GM10847 (cell line): ENCODE results near the gene RHOA.

Source experiments
- POLR2A ChIP-seq: IDR thresholded peaks from 2 replicates; pipeline ENCODE4 v1.6.1; 2011; ENCODE audit not compliant: insufficient read length; ENCODE audit errors: extremely low read depth

RHOA gene

DNA sequence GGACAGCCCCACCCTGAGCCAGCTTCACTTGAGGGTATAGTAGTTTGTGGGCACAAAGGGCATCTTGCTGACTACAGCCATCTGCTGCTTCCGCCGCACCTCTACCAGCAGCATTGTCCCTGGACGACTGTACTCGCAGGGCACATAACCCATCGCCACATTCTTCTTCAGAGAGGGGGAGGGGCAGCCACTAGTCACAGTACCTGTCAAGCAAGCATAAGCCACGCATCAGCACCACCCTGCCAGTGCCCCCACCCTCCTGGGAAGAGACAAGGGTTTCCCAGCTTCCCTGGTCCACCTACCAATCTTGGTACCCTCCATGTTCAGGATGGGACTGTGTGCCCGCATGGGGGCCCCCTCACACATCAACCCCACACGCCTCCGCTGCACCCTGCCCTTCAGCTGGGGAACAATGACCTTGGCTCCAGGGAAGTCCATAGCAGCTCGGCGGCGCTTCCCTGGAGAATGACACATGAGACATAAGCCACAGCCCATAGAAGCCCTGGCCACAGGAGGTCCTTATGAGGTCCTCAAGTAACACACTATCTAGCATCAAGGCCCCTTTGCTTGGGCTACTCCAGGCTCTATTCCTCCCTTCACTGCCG lies 5.8 kb upstream of the RHOA start:
- no peak for TF ChIP-seq POLR2A

DNA sequence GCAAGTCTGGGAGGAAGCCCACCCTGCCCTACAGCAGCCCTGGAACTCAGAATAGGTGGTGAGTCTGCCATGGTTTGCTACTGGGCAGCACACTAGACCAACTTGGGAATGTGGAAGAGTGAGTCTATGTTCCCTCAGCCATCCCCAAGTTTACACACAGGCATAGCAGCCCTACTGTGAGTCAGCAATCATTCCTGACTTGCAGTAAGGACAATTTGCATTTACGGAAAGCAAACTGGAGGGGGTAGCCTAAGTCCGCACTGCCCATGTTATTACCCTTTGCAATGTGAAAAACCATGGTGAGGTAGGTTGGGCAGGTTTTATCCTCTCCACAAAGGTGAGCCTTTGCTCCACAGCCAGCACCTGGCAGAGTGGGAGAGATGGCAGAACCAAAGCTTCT lies 5.1 kb upstream of the RHOA start:
- TF ChIP-seq POLR2A = no peak

DNA sequence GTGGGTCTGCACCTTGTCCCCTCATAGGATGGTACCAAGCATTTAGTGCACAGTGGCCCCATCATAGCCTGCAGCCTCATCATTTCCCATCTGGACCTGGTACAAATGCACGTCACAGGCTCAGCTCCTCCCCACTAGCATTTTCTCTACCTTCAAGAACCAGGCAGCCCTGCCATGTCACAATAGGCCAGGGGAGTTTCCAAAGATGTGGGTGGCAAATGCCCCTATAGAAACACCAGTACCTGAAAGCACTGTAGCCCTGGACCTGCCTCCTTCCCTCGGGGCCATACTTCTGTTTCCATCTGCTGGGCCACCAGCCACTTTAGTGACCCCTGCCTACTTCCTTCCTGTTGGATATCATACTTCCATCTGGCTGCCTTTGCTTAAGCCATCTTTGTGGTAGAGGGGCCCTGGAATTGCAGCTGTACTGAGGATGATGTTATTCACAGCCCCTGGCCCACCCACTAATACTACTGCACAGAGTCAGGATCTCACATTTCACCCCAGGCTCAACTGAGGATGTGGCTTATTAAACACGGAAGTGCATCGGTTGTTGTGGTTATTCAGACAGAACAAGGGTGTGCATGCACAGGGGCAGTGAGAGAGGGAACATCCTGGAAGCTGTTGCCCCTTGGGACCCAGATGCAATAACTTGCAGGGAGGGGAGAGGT lies 4.3 kb upstream of the RHOA start:
- TF ChIP-seq POLR2A = no peak

DNA sequence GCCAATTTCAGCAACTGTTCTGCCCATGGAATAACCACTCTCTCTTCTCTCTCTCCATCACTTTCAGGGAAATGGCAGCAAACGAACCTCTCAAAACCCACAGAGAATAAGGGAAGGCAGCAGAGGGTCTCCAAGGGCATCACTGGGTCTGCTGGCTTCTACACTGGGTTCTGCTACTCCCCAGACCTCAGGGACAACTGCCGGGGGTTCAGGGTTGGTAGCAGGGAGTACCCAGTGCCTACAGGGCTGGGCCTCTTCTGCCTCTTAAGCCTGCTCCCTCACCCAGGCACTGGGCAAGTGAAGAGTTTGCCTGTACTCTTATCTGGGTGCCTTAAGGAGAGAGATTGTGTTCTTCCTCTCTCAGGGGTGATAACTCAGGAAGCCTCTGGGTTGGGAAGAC lies 3.0 kb upstream of the RHOA start:
- TF ChIP-seq POLR2A = no peak

DNA sequence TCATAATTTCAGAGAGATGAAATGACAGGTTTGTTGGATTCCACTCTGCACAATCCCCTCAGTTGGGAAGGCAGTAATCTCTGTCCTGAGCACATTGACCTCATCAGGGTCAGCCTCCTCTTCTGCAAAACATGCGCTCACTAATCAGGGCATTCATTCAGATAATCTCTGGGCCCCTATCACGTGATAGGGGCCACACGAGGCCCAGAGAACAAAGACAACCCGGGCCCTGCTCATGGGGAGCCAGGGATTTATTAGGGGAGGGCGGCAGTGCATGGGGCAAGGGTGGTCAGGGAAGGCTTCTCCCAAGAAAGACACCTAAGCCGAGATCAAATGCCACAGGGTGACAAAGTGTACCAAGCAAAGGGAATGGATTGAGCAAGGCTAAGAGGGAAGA lies 1.6 kb upstream of the RHOA start:
- TF ChIP-seq POLR2A = no peak

DNA sequence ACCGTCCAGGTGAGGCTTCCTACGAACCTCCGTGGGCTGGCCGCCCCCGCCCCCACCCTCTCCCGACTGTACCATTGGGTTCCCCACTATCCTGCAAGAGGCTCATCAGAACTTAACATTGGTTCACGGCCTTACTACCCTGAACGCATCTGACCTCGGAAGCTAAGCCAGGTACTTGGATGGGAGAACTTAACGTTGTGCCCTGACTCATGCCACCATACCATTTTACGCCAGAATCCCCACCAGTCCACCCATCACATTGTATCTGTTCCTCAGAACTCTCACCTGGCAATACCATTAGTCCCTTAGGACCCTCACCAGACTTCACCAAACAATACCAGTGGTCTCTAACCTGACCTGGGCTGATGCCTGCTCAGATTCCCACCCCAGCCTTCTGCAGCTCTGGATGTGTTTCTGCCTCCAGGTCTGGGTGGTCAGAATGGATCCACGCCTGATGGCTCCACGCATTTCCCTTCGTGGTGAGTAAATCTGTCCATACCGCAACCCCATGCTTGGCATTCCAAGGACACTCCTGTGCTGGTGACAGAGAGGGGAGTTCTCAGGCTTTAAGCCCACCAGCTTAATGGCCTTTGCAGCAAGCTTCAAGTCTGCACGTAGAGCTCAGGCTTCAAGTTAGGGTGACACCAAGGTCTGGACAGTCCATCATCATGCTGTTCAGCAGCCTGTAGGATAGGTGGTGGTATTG lies 1.0 kb upstream of the RHOA start:
- TF ChIP-seq POLR2A = no peak

DNA sequence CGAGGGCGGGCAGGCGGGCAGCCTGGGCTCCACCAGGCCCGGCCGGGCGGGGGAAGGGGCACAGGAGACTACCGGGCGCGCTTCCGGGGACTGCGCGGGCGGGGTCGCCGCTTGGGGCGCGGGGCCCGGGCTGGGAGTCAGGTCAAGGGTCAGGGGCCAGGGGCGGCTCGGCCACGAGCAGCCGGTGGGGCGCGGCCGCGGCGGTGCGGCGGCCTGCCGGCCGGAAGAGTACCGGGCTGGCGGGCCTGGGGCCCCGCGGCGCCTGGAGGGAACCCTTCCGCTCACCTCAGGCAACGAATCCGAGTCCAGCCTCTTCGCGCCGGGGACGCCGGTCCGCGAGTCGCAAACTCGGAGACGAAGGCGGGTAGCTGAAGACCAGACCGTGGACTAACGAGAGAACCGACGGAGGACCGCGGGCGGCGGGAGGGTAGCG lies 225 bp downstream of the RHOA start:
- TF ChIP-seq POLR2A = no peak

DNA sequence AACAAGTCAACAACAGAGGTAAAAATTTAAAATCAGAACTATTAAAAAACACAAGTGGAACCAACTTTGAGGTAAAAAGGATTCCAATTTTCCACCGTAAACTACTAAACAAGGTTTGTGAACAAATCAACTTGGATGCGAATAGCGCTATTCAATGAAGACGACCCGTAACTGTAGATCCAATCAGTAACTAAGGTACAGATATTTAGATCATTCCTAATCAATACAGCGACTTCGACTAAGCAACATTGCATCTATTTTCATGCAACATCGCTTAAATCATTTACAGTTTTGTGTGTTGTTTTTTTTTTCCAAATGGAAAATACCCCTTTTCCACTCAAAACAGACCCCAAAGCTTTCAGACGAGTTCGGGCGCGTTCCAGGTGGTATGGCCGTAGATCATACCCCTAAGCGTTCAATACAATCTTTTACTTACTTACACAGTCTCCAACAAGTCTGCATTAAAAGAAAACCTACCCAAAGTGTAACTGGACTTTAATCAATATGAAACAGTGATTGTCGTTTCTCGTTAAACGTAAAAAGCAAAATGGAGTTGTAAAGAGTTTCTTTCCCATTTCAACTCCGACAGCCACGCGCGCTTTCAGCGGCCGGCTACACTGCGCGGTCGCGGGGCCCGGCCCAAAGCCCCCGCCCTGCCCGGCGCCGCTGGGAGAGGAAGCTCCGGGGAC lies 786 bp downstream of the RHOA start:
- no peak for TF ChIP-seq POLR2A

DNA sequence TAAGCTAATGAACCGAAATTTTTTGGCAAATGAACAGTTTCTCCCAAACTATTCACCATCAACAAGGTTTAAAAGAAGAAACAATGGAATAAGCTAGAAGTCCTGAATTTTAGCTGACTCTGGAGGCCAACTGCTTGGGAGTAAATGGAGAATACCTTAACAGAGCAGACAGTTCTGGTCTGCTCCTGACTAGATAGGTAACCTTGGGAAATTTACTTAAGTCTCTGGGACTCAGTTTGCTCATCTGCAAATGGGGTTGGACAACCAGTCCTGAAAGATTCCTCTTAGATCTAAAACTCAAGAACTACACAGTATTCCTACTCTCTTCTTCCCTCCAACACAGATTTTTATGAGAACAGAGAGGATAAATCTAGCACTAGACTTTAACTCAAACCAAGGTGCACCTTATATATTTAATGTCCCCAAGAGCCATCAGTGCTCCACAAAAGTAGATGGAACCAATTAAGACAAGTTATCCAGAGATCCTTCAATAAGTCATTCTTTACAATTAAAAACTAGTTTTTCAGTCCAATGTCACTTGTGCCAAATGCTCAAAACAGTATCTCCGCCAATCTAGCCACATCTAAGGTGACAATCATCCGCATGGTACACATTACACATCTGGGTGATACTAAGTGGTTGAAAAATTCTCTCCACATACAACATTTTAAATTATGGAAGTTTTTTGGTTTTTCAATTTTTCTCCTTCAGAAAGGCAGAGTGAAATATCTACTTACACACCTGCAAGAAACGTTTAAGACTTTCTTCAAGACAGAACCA lies 1.5 kb downstream of the RHOA start:
- TF ChIP-seq POLR2A = no peak

DNA sequence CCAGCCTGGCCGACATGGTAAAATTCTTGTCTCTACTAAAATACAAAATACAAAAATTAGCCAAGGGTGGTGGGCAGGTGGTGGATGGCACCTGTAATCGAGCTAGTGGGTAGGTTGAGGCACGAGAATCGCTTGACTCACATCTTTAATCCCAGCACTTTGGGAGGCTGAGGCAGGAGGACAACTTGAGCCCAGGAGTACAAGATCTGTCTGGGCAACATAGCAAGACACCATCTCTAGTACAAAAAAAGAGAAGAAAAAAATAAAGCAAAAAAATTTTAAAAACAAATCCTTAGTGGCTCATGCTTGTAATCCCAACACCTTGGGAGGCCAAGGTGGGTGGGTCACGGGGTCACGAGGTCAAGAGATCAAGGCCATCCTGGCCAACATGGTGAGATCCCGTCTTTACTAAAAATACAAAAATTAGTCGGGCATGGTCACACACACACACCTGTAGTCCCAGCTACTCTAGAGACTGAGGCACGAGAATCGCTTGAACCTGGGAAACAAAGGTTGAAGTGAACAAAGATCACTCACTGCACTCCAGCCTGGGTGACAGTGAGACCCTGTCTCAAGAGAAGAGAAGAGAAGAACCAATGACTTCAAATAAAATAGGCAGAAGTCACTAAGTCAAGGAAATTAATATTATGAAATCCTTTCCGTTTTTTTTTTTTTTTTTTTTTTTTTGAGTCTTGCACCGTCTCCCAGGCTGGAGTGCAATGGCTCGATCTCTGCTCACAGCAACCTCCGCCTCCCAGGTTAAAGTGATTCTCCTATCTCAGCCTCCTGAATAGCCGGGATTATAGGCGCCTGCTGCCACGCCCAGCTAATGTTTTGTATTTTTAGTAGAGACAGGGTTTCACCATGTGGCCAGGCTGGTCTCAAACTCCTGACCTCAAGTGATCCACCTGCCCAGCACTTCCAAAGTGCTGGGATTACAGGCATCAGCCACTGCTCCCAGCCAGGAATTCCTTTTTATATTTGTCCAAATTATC lies 4.9 kb downstream of the RHOA start:
- TF ChIP-seq POLR2A = no peak

DNA sequence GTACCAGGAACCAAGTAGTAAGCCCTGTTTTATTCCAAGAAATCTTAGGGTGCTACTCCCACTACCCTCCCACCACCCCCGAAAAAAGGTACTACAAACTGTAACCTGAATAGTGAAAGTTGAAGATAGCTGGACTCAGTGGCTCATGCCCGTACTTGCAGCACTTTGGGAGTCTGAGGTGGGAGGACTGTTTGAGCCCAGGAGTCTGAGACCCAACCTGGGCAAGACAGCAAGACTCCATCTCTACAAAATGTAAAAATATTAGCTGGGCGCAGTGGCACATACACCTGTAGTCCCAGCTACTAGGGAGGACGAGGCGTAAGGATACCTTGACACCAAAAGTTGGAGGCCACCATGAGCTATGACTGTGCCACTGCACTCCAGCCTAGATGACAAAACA lies 7.9 kb downstream of the RHOA start:
- no peak for TF ChIP-seq POLR2A

DNA sequence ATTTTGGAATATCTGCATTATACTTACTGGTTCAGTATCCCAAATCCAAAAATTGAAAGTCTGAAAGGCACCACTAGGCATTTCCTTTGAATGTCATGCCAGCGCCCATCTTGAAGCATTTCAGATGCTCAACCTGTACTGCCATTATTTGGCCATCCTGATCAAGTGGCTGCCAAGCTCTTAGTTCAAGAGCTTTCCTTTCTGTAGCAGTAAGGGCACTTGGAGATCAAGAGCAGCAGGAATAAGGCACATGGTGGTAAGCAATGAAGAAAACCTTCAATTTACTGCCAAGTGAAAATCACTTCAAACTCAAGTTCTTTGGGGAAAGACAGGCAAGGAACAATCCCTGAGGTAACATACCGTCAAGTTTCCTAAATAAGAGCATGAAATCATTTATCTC lies 10.0 kb downstream of the RHOA start:
- no peak for TF ChIP-seq POLR2A

DNA sequence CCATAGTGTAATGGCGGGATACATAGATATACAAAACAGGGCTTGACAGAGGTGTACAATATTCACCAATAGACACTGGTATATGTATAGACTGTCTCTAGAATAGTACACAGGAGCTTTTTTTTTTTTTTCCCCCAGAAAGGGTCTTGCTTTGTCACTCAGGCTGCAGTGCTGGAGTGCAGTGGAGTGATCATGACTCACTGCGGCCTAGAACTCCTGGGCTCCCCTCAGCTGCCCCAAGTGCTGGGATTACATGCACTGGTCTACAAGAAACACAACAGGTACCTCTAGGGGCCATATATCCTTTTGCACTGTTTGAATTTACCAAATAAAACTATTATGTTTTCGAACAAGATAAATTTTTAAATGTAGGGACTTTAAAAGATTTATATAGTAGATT lies 12.3 kb downstream of the RHOA start:
- no peak for TF ChIP-seq POLR2A

DNA sequence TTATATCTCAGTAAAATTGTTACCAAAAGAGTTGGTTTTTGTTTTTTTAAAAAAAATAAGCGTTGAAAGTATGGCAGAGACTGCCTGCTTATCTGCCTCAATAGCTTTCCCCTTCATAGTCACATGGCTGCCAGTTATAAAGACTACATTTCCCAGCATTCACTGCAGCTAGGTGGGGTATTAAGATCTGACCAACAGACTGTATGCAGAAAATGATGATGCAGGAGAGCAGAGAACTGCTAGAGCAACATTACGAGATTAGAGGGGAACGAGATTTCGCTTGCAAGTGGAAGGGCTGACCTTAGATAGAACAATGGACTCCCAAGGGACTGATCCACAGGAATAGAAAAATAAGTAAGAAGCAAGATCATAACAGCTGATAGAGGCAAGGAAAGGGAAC lies 14.3 kb downstream of the RHOA start:
- no peak for TF ChIP-seq POLR2A
